ENCODE data around the gene HIBADH.
"Not testable (repeated sequence)": the region's sequence is repeated elsewhere in the genome, so short reads cannot be mapped to it uniquely, and the experiment has no call there.

Gene HIBADH

GRCh38 chr7:27678617-27679260 is 16.1 kb upstream of the HIBADH start:
- no peak for DNase-seq

- DNase-seq, result no peak
Observed at GRCh38 chr7:27677912-27678612, 15.4 kb upstream of the HIBADH start.

GRCh38 chr7:27674126-27674525 is 11.4 kb upstream of the HIBADH start:
- not testable (repeated sequence) for DNase-seq

DNA sequence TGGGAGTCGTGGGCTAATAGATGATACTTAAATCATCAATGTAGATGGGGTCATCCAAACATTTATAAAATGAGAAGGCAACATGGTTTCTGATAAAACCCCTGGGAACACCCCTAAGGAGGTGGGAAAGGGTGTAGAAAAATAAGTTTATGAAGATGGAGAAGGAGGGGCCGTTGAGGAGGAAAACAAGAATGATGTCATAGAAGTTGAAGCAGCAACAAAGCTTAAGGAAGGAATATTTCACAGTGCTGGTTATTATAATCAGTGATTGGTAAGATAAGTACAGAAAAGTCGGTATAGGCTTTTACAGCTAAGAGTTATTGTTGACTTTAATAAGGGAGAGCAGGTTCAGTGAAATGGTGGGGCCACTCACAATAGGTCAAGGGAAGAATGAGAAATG is 9.0 kb upstream of the HIBADH start:
- no peak for DNase-seq

- DNase-seq, result no peak
Observed at GRCh38 chr7:27670676-27671075, 8.0 kb upstream of the HIBADH start.

GRCh38 chr7:27670177-27670576 is 7.5 kb upstream of the HIBADH start:
- no peak for DNase-seq

DNA sequence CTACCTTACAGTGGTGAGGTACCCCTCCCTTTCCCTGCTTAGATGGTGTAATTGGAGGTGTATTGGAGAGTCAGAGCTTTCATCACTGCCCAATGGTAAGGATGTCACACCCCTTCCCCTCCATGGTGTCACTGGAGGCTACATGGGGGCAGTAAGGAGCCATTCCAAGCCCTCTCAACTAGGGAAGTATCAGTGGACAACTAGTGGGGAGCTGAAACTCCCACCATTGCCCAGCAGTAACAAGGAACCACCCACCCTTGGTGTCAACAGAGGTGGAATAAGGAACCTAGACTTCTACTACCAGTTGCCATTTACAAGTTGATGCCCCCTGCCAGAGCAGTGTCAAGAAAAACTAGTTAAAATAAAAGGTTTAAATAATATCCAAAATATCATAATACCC is 2.8 kb upstream of the HIBADH start:
- no peak for DNase-seq

DNA sequence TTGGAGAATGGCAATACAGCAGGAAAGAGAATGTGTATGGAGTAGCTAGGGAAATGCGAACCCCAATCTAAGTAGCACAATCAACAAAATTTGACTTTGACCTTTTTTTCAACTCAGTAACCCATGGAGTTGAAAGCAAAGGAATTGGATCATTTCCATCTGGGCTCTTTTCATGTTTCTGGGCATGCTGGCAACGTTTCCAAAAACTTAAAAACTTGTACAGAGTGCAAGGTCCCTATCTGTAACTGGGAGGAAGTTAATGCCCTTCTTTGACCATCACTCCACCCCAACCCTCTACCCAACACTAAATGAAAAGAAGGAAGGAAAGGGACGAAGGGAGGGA is 1.3 kb upstream of the HIBADH start:
- no peak for DNase-seq

DNA sequence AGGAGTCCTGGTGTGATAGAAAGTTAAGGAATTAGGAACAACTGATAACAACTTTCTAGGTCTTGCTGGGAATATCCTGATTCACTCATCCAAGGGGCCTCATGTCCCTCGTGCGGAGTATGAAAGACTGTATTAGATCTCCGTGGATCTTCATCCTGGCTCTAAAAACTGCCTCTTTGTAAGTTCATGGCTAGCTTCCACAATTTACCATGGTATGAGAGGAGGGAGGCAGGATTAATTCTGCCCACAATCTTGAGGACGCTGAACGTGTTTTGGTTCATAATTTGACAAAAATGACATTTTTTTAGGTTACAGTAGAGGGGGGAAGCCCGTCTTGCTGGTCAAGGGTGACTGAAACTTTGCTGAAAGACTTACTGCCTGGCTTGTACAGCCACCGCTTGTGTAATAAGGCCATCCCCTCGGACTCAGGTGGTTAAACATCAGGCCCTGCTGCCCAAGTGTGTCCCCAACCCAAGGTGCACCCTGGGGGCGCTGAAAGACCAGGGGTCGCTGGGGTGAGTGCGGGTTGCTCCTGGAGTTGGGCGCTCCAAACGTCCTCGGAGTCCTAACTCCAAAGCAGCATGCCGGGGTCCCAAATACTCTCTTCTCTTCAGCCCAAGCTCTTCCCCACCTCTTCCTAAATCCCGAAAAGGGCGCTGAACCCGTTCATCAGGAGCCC is 733 bp downstream of the HIBADH start:
- DNase-seq, result no peak

GRCh38 chr7:27656724-27657123 is 6.0 kb downstream of the HIBADH start:
- DNase-seq, result no peak

DNA sequence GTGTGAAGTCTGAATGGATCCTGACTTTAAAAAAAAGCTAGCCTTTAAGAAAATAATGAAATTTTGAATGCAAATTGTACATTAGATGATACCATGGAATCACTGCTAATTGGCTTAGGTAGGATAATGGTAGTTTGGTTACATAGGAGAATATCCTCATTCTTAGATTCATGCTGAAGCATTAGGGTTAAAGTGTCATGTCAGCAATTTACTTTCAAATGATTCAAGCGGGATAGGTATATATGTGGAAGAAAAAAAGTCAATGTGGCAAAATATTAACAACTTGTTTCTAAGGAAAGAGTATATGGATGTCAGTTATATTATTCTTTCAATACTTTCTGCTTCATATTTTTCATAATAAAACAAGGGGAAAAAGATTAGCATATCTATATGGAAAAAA is 7.5 kb downstream of the HIBADH start:
- no peak for DNase-seq

DNA sequence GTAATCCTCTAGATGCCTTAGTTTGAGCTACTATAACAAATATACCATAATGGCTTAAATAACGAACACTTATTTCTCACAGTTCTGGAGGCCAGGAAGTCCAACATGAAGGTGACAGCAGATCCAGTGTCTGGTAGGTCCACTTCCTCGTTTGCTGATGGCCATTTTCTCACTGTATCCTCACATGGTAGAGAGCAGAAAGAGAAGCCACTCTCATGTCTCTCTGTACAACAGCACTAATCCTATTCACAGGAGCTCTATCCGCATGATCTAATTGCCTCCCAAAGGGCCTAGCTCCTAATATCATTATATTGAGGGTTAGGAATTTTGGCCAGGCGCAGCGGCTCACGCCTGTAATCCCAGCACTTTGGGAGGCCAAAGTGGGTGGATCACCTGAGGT is 10.2 kb downstream of the HIBADH start:
- no peak for DNase-seq

DNA sequence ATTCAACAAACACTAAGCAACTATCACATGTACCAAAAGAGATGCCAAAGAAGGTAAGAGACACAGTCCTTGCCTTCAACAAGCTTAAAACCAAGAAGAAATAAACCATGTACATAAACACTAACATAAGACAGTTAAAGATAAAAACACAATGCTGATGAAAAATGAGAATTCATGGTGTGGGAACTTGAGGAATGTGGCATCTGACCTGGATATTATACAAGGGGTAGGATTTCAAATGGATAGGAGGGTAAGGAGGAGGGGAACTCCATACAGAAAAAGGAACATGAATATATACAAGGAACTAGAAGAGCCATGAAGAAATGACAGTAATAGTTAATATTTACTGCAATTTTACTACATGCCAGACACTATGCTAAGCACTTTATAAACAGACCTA is 11.0 kb downstream of the HIBADH start:
- DNase-seq, result no peak

GRCh38 chr7:27650283-27650682 is 12.4 kb downstream of the HIBADH start:
- DNase-seq, result no peak

GRCh38 chr7:27647489-27647888 is 15.2 kb downstream of the HIBADH start:
- DNase-seq, result no peak

DNA sequence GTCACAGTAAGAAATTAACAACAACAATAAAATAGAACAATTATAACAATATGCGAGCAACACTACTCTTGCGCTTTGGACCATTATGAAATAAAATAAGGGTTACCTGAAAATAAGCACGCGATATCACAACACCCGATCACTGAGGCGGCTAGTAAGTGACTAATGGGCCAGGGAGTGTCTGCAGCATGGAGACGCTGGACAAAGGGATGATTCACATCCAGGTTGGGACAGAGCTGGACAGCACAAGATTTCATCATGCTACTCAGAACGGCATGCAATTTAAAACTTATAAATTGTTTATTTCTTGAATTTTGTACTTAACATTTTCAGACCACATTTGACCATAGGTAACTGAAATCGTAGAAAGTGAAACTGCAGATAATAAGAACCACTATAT is 15.6 kb downstream of the HIBADH start:
- DNase-seq, result no peak

- DNase-seq, result no peak
Observed at GRCh38 chr7:27642271-27642670, 20.4 kb downstream of the HIBADH start.

- DNase-seq, result no peak
Observed at GRCh38 chr7:27641581-27642230, 21.0 kb downstream of the HIBADH start.

GRCh38 chr7:27640884-27641574 is 21.7 kb downstream of the HIBADH start:
- DNase-seq, result no peak

DNA sequence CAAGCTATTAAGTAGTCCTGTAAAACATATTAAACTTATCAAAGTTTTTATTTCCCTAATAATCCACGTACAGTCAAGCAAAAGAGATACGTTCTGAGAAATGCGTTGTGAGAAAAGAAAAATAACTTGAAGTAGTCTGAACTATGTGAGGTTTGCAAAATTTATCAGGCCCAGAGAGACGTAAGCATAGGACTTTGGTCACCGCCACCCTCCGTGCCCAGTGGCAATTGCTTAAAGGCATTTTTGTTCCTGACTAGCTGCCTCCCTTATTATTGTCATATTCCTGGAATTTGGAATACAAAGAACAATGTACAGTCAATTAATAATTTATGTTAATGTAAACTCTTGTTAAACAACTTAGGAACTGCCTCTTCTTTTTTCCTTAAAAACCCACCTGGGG is 22.8 kb downstream of the HIBADH start:
- no peak for DNase-seq

DNA sequence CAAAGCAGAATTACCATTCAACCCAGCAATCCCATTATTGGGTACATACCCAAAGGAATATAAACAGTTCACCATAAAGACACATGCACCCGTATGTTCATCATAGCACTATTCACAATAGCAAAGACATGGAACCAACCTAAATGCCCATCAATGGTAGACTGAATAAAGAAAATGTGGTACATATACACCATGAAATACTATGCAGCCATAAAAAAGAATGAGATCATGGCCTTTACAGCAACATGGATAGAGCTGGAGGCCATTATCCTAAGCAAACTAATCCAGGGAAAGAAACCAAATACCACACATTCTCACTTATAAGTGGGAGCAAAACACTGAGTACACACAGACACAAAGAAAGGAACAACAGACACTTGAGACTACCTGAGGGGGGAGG is 23.6 kb downstream of the HIBADH start:
- DNase-seq, result not testable (repeated sequence)

DNA sequence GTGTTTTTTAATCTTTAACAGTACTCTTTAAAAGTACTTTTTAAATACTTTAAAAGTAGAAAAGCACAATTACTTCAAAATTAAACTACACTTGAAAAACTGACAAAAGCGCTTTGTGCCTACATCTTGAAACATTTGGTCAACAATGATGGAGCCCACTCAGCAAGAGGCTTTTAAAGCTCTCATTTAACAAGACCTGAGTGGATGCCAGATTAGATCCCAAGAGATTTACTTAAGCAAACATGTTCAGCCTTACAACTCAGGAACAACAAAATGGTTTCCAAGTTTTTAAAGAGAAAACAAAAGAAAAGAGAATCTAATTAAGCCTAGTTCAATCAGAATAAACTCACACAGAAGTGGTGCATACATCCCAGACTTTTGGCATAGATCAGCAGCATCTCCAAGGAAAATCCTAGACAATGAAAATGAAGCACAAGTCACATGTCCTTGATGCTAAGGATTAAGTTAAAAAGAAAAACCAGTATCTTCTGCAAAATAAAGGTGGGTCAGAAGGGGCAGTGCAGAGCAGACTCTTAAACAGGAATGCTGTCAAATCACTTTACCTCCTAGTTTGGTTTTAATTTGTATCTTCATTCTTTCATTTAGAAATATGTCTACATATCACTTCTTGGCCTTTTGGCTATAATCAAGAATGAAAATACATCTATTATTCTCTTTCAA is 26.2 kb downstream of the HIBADH start:
- DNase-seq, result no peak

GRCh38 chr7:27635728-27636127 is 27.0 kb downstream of the HIBADH start:
- DNase-seq, result no peak

Measured in hippocampal formation (tissue), 2 donors.